ENCODE results near the gene LHFPL3. TPM values are rescaled to one million over a fixed set of nuclear protein-coding genes. Genes with fewer than 3 reads are reported as not detected.

Gene LHFPL3
- polyA plus RNA-seq, 1 experiment: not detected

GRCh38 chr7:104450861-104451260 is 122.5 kb downstream of the LHFPL3 start:
- no peaks in the 10 kb centered on the region for H3K36me3 ChIP-seq (ENCODE audit: control insufficient read depth, insufficient read depth, low read length)
- H3K4me3 ChIP-seq (ENCODE audit: low read depth, low read length): no peak overlapping the region
- TF ChIP-seq CTCF (IDR thresholded peaks at IDR 0.05; ENCODE audit: insufficient read depth, low read depth, low read length): no peak
- POLR2A ChIA-PET: no interaction called here
- H3K27me3 ChIP-seq (ENCODE audit: control insufficient read depth, insufficient read depth, low read length): no peaks in the 10 kb centered on the region
- no peak for DNase-seq (ENCODE audit: low read depth)
- CTCF ChIA-PET: no interaction called here

GRCh38 chr7:104453190-104453589 is 124.8 kb downstream of the LHFPL3 start:
- DNase-seq (ENCODE audit: low read depth): no peak
- no peak overlapping the region for H3K4me3 ChIP-seq (ENCODE audit: low read depth, low read length)
- H3K27me3 ChIP-seq (ENCODE audit: control insufficient read depth, insufficient read depth, low read length): no peaks in the 10 kb centered on the region
- no peaks in the 10 kb centered on the region for H3K36me3 ChIP-seq (ENCODE audit: control insufficient read depth, insufficient read depth, low read length)
- TF ChIP-seq CTCF (IDR thresholded peaks at IDR 0.05; ENCODE audit: insufficient read depth, low read depth, low read length): no peak
- POLR2A ChIA-PET: no interaction called here
- CTCF ChIA-PET: no interaction called here

GRCh38 chr7:104458875-104459274 is 130.5 kb downstream of the LHFPL3 start:
- no peak for DNase-seq (ENCODE audit: low read depth)
- ChIA-PET CTCF (no interaction called here), POLR2A (no interaction called here)
- no peak overlapping the region for H3K4me3 ChIP-seq (ENCODE audit: low read depth, low read length)
- no peaks in the 10 kb centered on the region for H3K36me3 ChIP-seq (ENCODE audit: control insufficient read depth, insufficient read depth, low read length)
- H3K27me3 ChIP-seq (ENCODE audit: control insufficient read depth, insufficient read depth, low read length): no peaks in the 10 kb centered on the region
- no peak for TF ChIP-seq CTCF (IDR thresholded peaks at IDR 0.05; ENCODE audit: insufficient read depth, low read depth, low read length)

- ChIA-PET POLR2A (no interaction called here), CTCF (no interaction called here)
- DNase-seq (ENCODE audit: low read depth): no peak
- Histone ChIP-seq H3K36me3 (ENCODE audit: control insufficient read depth, insufficient read depth, low read length) (no peaks in the 10 kb centered on the region), H3K4me3 (ENCODE audit: low read depth, low read length) (no peak overlapping the region), H3K27me3 (ENCODE audit: control insufficient read depth, insufficient read depth, low read length) (no peaks in the 10 kb centered on the region)
- no peak for TF ChIP-seq CTCF (IDR thresholded peaks at IDR 0.05; ENCODE audit: insufficient read depth, low read depth, low read length)
Observed at GRCh38 chr7:104469166-104469820, 140.9 kb downstream of the LHFPL3 start.

GRCh38 chr7:104480529-104480928 is 152.1 kb downstream of the LHFPL3 start:
- no peaks in the 10 kb centered on the region for H3K27me3 ChIP-seq (ENCODE audit: control insufficient read depth, insufficient read depth, low read length)
- TF ChIP-seq CTCF (IDR thresholded peaks at IDR 0.05; ENCODE audit: insufficient read depth, low read depth, low read length): no peak
- no peak for DNase-seq (ENCODE audit: low read depth)
- ChIA-PET CTCF (no interaction called here), POLR2A (no interaction called here)
- H3K4me3 ChIP-seq (ENCODE audit: low read depth, low read length): no peak overlapping the region
- no peaks in the 10 kb centered on the region for H3K36me3 ChIP-seq (ENCODE audit: control insufficient read depth, insufficient read depth, low read length)
